ENCODE results near the gene KIFAP3. TPM values are rescaled to one million over a fixed set of nuclear protein-coding genes. Genes with fewer than 3 reads are reported as not detected.

The KIFAP3 gene
- total RNA-seq, 2 experiments from 2014 or later: 10.5 to 12.5 TPM

DNA sequence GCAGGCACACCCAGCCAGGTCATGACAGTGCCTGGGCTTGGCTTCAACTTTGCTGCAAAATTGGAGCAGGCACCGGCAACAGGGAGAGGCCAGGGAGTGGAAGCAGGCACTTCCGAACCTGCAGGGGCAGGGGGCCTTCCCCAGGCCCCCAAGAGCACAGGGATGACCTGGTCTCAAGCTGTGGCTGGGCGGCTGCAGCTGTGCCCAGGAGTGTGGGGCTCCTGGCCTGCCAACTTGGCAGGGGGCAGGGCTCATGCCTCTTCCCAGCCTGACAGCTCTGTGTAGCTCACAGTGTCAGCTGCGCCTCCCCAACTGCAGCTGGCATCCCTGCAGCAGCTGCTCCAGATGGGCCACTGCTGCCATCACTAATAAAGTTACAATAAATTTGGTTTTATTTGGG is 129.3 kb downstream of the KIFAP3 start:
- H3K4me2 ChIP-seq (ENCODE audit: low read length): no peak overlapping the region
- H3K9me2 ChIP-seq (ENCODE audit: insufficient read depth, low read length): no peaks in the 10 kb centered on the region
- ChIA-PET POLR2A (interaction anchor here (0.6 kb wide), 1 partner anchor 372 kb away, joined by 3 read pairs; no protein-coding TSS in a partner anchor), CTCF (ENCODE audit: unreplicated experiment) (no interaction called here)
- H3K4me3 ChIP-seq (ENCODE audit: low read depth, low read length, poor library complexity, severe bottlenecking): no peak overlapping the region
- H3K36me3 ChIP-seq (ENCODE audit: insufficient read depth, low read length): no peaks in the 10 kb centered on the region
- intact Hi-C loops (cut with micrococcal nuclease; ENCODE audit: unreplicated experiment): no loop called here
- H2AFZ ChIP-seq (ENCODE audit: low read length): no peak overlapping the region
- no peak for TF ChIP-seq EZH2phosphoT487 (IDR thresholded peaks at IDR 0.05; ENCODE audit: borderline replicate concordance, low read depth, low read length)
- TF ChIP-seq, protein P1, sequence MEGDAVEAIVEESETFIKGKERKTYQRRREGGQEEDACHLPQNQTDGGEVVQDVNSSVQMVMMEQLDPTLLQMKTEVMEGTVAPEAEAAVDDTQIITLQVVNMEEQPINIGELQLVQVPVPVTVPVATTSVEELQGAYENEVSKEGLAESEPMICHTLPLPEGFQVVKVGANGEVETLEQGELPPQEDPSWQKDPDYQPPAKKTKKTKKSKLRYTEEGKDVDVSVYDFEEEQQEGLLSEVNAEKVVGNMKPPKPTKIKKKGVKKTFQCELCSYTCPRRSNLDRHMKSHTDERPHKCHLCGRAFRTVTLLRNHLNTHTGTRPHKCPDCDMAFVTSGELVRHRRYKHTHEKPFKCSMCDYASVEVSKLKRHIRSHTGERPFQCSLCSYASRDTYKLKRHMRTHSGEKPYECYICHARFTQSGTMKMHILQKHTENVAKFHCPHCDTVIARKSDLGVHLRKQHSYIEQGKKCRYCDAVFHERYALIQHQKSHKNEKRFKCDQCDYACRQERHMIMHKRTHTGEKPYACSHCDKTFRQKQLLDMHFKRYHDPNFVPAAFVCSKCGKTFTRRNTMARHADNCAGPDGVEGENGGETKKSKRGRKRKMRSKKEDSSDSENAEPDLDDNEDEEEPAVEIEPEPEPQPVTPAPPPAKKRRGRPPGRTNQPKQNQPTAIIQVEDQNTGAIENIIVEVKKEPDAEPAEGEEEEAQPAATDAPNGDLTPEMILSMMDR (conservative IDR thresholded peaks at IDR 0.05; ENCODE audit: low read length): no peak
- no peaks in the 10 kb centered on the region for H3K9me3 ChIP-seq (ENCODE audit: low read length)
- no peaks in the 10 kb centered on the region for H3K79me2 ChIP-seq (ENCODE audit: insufficient read depth, low read depth, low read length)
- no TSS peak for BruUV-seq (replicated peaks)
- no peaks in the 10 kb centered on the region for H3K4me1 ChIP-seq (ENCODE audit: insufficient read depth, low read length, poor library complexity, severe bottlenecking)
- H4K20me1 ChIP-seq (ENCODE audit: insufficient read depth, low read length): no peaks in the 10 kb centered on the region
- DNase-seq (ENCODE audit: low spot score): no peak
- H3K27ac ChIP-seq (ENCODE audit: low read depth, low read length, poor library complexity, severe bottlenecking): no peak overlapping the region

DNA sequence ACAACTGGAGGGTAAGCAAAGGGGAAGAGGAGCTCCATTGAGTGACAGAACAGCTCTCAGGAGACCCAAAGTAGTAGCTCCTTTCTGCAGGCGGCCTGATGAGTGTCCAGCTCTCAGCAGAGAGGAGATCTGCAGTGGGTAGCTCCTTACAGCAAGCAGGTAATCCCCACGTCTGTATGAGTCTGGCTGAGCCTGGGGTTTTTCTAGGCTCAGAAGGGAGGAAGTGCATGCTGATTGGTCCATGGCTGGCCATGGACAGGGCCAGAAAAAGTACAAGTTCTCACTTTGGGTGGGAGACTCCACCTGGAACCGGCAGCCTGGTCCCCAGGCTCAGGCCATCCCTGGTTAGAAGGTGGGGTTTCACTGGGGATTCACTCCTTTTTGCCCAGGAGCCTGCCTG is 129.9 kb downstream of the KIFAP3 start:
- Histone ChIP-seq H3K4me3 (ENCODE audit: low read depth, low read length, poor library complexity, severe bottlenecking) (no peak overlapping the region), H2AFZ (ENCODE audit: low read length) (no peak overlapping the region), H3K4me1 (ENCODE audit: insufficient read depth, low read length, poor library complexity, severe bottlenecking) (no peaks in the 10 kb centered on the region), H3K9me2 (ENCODE audit: insufficient read depth, low read length) (no peaks in the 10 kb centered on the region), H3K27ac (ENCODE audit: low read depth, low read length, poor library complexity, severe bottlenecking) (no peak overlapping the region), H4K20me1 (ENCODE audit: insufficient read depth, low read length) (no peaks in the 10 kb centered on the region), H3K36me3 (ENCODE audit: insufficient read depth, low read length) (no peaks in the 10 kb centered on the region), H3K4me2 (ENCODE audit: low read length) (no peak overlapping the region), H3K9me3 (ENCODE audit: low read length) (no peaks in the 10 kb centered on the region), H3K79me2 (ENCODE audit: insufficient read depth, low read depth, low read length) (no peaks in the 10 kb centered on the region)
- no peak for DNase-seq (ENCODE audit: low spot score)
- BruUV-seq (replicated peaks): no TSS peak
- intact Hi-C loops (cut with micrococcal nuclease; ENCODE audit: unreplicated experiment): no loop called here
- ChIA-PET POLR2A (no interaction called here), CTCF (ENCODE audit: unreplicated experiment) (interaction anchor here (0.6 kb wide), 1 partner anchor 388 kb away, joined by 3 read pairs; no protein-coding TSS in a partner anchor)
- TF ChIP-seq, protein P1 (conservative IDR thresholded peaks at IDR 0.05; ENCODE audit: low read length): no peak
- no peak for TF ChIP-seq EZH2phosphoT487 (IDR thresholded peaks at IDR 0.05; ENCODE audit: borderline replicate concordance, low read depth, low read length)

DNA sequence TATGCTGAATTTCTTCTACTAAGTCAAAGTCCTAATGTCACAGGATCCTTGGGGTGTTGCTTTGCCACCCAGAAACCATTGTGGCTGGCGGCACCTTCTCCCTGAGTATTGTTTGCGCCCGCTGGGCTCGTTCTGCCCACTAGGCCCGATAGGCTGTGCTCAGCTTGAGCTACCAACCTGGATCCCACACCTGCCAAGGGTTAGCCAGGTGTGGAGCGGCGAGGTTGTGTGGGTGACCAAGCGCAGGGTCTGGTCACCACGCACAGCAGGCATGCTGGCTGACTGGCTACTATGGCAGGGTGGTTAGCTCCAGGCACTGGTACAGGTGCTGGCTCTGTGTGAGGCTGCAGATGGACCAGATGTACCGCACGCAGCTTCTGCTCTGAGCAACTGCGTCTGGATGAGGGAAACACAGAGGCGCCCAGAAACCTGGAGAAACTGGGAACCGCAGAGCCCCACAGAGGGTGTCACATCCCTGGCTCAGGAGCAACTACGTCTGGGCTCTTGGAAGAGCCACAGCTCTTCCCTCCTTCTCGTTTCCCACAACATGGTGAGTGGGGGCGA is 130.4 kb downstream of the KIFAP3 start:
- DNase-seq (ENCODE audit: low spot score): no peak
- no peaks in the 10 kb centered on the region for H3K36me3 ChIP-seq (ENCODE audit: insufficient read depth, low read length)
- no peaks in the 10 kb centered on the region for H3K4me1 ChIP-seq (ENCODE audit: insufficient read depth, low read length, poor library complexity, severe bottlenecking)
- H3K27ac ChIP-seq (ENCODE audit: low read depth, low read length, poor library complexity, severe bottlenecking): no peak overlapping the region
- H3K79me2 ChIP-seq (ENCODE audit: insufficient read depth, low read depth, low read length): no peaks in the 10 kb centered on the region
- no peaks in the 10 kb centered on the region for H3K9me2 ChIP-seq (ENCODE audit: insufficient read depth, low read length)
- no peaks in the 10 kb centered on the region for H3K9me3 ChIP-seq (ENCODE audit: low read length)
- CTCF ChIA-PET (ENCODE audit: unreplicated experiment): interaction anchor here (0.6 kb wide), 1 partner anchor 387 kb away, joined by 3 read pairs; no protein-coding TSS in a partner anchor
- POLR2A ChIA-PET: no interaction called here
- intact Hi-C loops (cut with micrococcal nuclease; ENCODE audit: unreplicated experiment): no loop called here
- no peak overlapping the region for H3K4me2 ChIP-seq (ENCODE audit: low read length)
- H2AFZ ChIP-seq (ENCODE audit: low read length): no peak overlapping the region
- no TSS peak for BruUV-seq (replicated peaks)
- H4K20me1 ChIP-seq (ENCODE audit: insufficient read depth, low read length): no peaks in the 10 kb centered on the region
- H3K4me3 ChIP-seq (ENCODE audit: low read depth, low read length, poor library complexity, severe bottlenecking): no peak overlapping the region
- TF ChIP-seq EZH2phosphoT487 (IDR thresholded peaks at IDR 0.05; ENCODE audit: borderline replicate concordance, low read depth, low read length): no peak
- TF ChIP-seq, protein P1 (conservative IDR thresholded peaks at IDR 0.05; ENCODE audit: low read length): no peak

All from OCI-LY7 (cell line).